Left lung (tissue), 10 donors: Measurements from ENCODE around the gene MGAT2. TPM values are rescaled to one million over a fixed set of nuclear protein-coding genes. Genes with fewer than 3 reads are reported as not detected.
"Not testable (repeated sequence)": the region's sequence is repeated elsewhere in the genome, so short reads cannot be mapped to it uniquely, and the experiment has no call there.

Experiments used
- ATAC-seq: fragments of 200-7000 bp; cut with Tn5 transposase; one replicate; pipeline ENCODE4 v1.9.1; 2020; ENCODE audit warnings: moderate library complexity
- DNase-seq, 4 donors: peaks; one replicate each; pipeline ENCODE4 v3.0.0-alpha.2; 2013 to 2020
- H3K27ac ChIP-seq, 2 donors: fragments of 200-600 bp; sonication (generic) in 1 of 2; one replicate each; pipeline versions ENCODE4 v1.5.0 to v1.8.0; 2020 to 2021
- H3K27me3 ChIP-seq, 2 donors: fragments of 200-600 bp; sonication (generic) in 1 of 2; one replicate each; pipeline versions ENCODE4 v1.5.0 to v1.8.0; 2020 to 2021
- H3K36me3 ChIP-seq, 2 donors: fragments of 200-600 bp; sonication (generic) in 1 of 2; one replicate each; pipeline versions ENCODE4 v1.5.0 to v1.8.0; 2020 to 2021
- H3K4me1 ChIP-seq, 2 donors: fragments of 200-600 bp; one replicate each; pipeline ENCODE4 v1.8.0; 2021
- H3K4me3 ChIP-seq, 2 donors: fragments of 200-600 bp; sonication (generic) in 1 of 2; one replicate each; pipeline versions ENCODE4 v1.5.0 to v1.8.0; 2020 to 2021; ENCODE audit warnings: mild to moderate bottlenecking in 1 of 2
- H3K9me3 ChIP-seq, 2 donors: fragments of 200-600 bp; sonication (generic) in 1 of 2; one replicate each; pipeline versions ENCODE4 v1.5.0 to v1.8.0; 2020 to 2021
- intact Hi-C, 2 donors: fragments of 100-400 bp; cut with DNase I; formaldehyde crosslinking; loops; one replicate each; pipeline versions ENCODE4 v1.11.2 to v1.14.2; 2022
- polyA plus RNA-seq, 6 donors: library from polyadenylated mRNA; unstranded; fragments of 120-200 nt; gene quantifications; one replicate each; pipeline ENCODE4 v1.2.1, GENCODE V29; 2013; ENCODE audit not compliant: insufficient read length in 6 of 6
- total RNA-seq, 2 donors: library from RNA; stranded (reverse); fragmentation: NEBNext Ultra II Directional; extraction: Animal tissue kit (Norgen Biotek cat#: 25700); gene quantifications; one replicate each; pipeline ENCODE4 v1.2.1, GENCODE V29; 2021
- TF ChIP-seq, protein P1 (sequence below), 2 donors: fragments of 200-600 bp; sonication (generic) in 1 of 2; IDR thresholded peaks; one replicate each; pipeline versions ENCODE4 v1.5.0 to v1.8.0; 2021; ENCODE audit warnings: antibody characterized with exemption in 2 of 2
- donor health status: DM: no; HTN: yes; CAD: no.
- donor health status: DM: no; HTN: no; CAD: no.

MGAT2 gene
- total and polyA plus RNA-seq, 8 donors, result 8.3 to 47.2 (median 17.6) TPM

DNA sequence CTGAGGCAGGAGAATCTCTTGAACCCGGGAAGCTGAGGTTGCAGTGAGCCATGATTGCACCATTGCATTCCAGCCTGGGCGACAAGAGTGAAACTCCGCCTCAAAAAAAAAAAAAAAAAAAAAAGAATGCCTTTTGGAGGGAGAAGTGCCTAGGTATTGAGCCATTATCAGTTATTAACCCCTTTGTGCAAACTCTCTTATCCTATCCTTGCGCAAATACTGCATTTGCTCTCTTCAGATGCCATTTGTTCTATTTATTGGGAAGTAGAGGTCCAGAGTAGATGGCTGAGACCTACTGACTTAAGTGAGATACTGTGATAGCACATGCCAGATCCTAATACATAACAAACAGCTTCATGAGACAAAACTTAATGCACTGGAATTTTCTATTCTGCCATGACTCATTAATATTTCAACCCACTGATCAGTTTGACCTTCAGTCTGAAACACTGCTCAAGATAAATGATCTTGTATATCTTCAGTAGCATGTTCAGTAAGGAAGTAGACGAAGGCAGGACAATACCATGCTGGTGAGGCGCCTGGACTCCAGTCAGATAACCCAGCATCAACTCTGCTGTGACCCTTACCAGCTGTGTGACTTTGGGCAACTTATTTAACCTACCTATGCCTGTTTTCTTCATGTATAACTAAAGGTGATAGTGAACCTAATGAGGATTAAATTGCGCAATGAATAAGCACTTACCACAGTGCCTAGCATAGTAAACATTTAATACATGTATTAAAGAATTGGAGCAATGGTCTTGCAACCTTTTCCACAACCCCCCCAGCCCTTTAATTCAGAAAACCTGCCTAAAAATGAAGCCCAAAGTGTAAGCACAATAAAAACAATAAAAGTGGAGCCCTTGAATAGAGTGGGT lies 20.2 kb downstream of the MGAT2 start:
- DNase-seq (no peak), ATAC-seq (peak; percentile 60)
- H3K27ac ChIP-seq, result no peak overlapping the region
- intact Hi-C loops, result no loop called here
- no peak overlapping the region for H3K4me3 ChIP-seq
- TF ChIP-seq, protein P1, sequence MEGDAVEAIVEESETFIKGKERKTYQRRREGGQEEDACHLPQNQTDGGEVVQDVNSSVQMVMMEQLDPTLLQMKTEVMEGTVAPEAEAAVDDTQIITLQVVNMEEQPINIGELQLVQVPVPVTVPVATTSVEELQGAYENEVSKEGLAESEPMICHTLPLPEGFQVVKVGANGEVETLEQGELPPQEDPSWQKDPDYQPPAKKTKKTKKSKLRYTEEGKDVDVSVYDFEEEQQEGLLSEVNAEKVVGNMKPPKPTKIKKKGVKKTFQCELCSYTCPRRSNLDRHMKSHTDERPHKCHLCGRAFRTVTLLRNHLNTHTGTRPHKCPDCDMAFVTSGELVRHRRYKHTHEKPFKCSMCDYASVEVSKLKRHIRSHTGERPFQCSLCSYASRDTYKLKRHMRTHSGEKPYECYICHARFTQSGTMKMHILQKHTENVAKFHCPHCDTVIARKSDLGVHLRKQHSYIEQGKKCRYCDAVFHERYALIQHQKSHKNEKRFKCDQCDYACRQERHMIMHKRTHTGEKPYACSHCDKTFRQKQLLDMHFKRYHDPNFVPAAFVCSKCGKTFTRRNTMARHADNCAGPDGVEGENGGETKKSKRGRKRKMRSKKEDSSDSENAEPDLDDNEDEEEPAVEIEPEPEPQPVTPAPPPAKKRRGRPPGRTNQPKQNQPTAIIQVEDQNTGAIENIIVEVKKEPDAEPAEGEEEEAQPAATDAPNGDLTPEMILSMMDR (IDR thresholded peaks at IDR 0.05), result no peak
- H3K9me3 ChIP-seq, result no peaks in the 10 kb centered on the region
- peaks cover 17 to 38% of the 10 kb centered on the region in 2 donors for H3K4me1 ChIP-seq
- peaks cover 0 to 15% of the 10 kb centered on the region in 2 donors for H3K36me3 ChIP-seq
- H3K27me3 ChIP-seq, result no peaks in the 10 kb centered on the region

DNA sequence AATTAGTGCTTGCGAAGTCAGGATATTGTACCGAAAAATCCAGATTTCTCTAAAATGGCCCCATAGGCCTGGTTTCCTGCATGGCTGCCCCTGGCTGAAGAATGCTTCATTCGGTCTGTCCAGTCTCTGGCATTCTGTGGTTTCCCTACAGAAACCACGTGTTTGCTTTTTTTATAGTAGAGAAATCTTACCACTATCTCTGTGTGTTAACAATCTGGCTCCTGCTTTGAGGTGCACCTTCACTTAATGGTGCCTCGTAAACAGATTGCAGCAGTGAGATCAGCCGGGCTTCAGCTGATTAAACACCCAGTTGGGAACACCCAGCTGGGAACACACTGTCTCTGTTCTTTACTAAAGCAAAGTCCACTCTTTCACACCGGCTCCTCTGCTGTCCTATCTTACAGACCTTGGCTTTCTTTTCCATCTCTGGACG lies 21.1 kb downstream of the MGAT2 start:
- peaks cover 0 to 9% of the 10 kb centered on the region in 2 donors for H3K36me3 ChIP-seq
- no peak overlapping the region for H3K4me3 ChIP-seq
- no peaks in the 10 kb centered on the region for H3K27me3 ChIP-seq
- TF ChIP-seq, protein P1 (IDR thresholded peaks at IDR 0.05), result no peak
- no peak for DNase-seq
- peaks cover 9 to 29% of the 10 kb centered on the region in 2 donors for H3K4me1 ChIP-seq
- ATAC-seq, result peak; percentile 73
- H3K27ac ChIP-seq, result no peak overlapping the region
- intact Hi-C loops, result no loop called here
- H3K9me3 ChIP-seq, result no peaks in the 10 kb centered on the region

DNA sequence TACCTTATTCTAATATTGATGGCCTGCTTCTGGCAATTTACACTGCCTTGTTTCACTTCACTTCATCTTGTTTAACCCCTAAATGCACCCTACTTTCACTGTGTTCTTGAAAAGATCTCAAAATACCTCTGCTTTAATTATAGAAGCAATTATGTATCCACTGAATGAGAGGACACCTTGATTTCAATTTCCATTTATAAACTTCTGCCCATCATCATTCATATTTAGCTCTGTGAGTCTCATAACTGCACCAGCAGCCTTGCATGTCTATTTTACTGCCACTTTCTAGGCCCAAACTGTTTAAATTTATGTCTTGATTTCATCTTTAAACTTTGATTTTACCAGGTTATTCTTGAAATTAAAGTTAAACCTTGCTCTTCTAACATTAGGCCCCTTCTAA lies 21.6 kb downstream of the MGAT2 start:
- H3K36me3 ChIP-seq, result peaks cover 0 to 4% of the 10 kb centered on the region in 2 donors
- intact Hi-C loops, result no loop called here
- ATAC-seq (no peak), DNase-seq (no peak)
- H3K9me3 ChIP-seq, result no peaks in the 10 kb centered on the region
- TF ChIP-seq, protein P1 (IDR thresholded peaks at IDR 0.05), result no peak
- H3K27ac ChIP-seq, result no peak overlapping the region
- no peaks in the 10 kb centered on the region for H3K27me3 ChIP-seq
- H3K4me1 ChIP-seq, result peaks cover 7 to 24% of the 10 kb centered on the region in 2 donors
- H3K4me3 ChIP-seq, result no peak overlapping the region

DNA sequence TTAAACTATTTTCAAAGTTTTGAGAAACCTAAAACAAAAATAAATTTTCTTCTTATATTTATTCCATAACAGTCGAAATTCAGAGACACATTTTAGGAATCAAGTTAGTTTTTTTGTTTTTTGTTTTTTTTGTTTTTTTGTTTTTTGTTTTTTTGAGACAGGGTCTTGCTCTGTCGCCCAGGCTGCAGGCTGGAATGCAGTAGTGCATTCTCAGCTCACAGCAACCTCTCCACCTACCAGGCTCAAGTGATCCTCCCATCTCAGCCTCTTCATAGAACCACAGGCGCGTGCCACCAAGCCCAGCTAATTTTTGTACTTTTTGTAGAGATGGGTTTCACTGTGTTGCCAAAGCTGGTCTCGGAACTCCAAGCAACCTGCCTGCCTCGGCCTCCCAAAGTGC lies 32.9 kb downstream of the MGAT2 start:
- H3K9me3 ChIP-seq, result no peaks in the 10 kb centered on the region
- no peak overlapping the region for H3K4me3 ChIP-seq
- TF ChIP-seq, protein P1 (IDR thresholded peaks at IDR 0.05), result no peak
- DNase-seq, result no peak
- no peak for ATAC-seq
- intact Hi-C loops, result no loop called here
- H3K4me1 ChIP-seq, result no peaks in the 10 kb centered on the region
- no peak overlapping the region for H3K27ac ChIP-seq
- no peaks in the 10 kb centered on the region for H3K36me3 ChIP-seq
- H3K27me3 ChIP-seq, result no peaks in the 10 kb centered on the region

DNA sequence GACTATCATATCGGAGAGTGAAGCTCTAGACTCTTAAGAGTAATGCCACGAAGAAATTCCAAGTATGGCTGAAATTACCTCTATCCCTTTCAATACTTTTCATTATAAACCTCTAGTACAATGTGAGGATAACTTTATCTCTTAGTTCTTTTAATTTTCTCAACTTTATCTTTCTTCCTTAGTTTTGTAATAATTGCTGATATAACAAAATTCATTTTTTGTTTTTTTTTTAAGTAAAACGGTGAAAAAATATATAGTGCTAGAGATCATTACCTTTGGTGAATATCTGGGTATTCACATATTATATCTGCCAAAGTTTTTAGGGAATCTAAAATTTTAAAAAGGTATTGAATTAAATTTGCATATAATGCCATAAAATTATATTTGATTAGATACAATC lies 33.9 kb downstream of the MGAT2 start:
- intact Hi-C loops, result no loop called here
- no peaks in the 10 kb centered on the region for H3K9me3 ChIP-seq
- no peak overlapping the region for H3K4me3 ChIP-seq
- TF ChIP-seq, protein P1 (IDR thresholded peaks at IDR 0.05), result no peak
- no peaks in the 10 kb centered on the region for H3K4me1 ChIP-seq
- DNase-seq, result no peak
- ATAC-seq, result no peak
- no peaks in the 10 kb centered on the region for H3K36me3 ChIP-seq
- no peak overlapping the region for H3K27ac ChIP-seq
- H3K27me3 ChIP-seq, result no peaks in the 10 kb centered on the region

DNA sequence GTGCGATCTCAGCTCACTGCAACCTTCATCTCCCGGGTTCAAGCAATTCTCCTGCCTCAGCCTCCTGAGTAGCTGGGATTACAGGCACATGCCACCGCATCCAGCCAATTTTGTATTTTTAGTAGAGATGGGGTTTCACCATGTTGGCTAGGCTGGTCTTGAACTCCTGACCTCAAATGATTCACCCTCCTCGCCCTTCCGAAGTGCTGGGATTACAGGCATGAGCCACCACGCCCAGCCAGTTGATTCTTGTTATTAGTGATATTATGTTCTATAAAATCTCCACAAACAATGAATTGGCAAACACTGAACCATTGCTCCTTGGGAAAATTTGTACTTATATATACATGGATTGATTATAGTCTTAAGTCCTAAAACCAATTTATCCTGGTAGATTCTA lies 36.9 kb downstream of the MGAT2 start:
- H3K27ac ChIP-seq, H3K4me1 ChIP-seq, DNase-seq, H3K4me3 ChIP-seq, H3K27me3 ChIP-seq, H3K9me3 ChIP-seq, H3K36me3 ChIP-seq, intact Hi-C loops, ATAC-seq: not testable (repeated sequence)
